Fibroblast of villous mesenchyme (primary cell): ENCODE data around the gene PUS7L. TPM values are rescaled to one million over a fixed set of nuclear protein-coding genes. Genes with fewer than 3 reads are reported as not detected.

Source experiments
- DNase-seq: peaks from one replicate; pipeline ENCODE4 v3.0.0-alpha.2; 2010; ENCODE audit warnings: low read depth
- H3K4me3 ChIP-seq: 2 replicates; pipeline ENCODE4 v1.5.1; 2011; ENCODE audit warnings: low read depth, mild to moderate bottlenecking, low read length
- total RNA-seq: library from RNA; depleted of rRNA; stranded (reverse); fragments of >200 nt; gene quantifications from 2 replicates; pipeline ENCODE4 v1.2.3, GENCODE V29; 2012
- TF ChIP-seq, protein P1 (sequence below): IDR thresholded peaks from 2 replicates; pipeline ENCODE4 v1.5.1; 2012; ENCODE audit warnings: low read depth, mild to moderate bottlenecking, low read length; ENCODE audit not compliant: insufficient read depth

The PUS7L gene
- total RNA-seq, 1 donor = 30.2 TPM

DNA sequence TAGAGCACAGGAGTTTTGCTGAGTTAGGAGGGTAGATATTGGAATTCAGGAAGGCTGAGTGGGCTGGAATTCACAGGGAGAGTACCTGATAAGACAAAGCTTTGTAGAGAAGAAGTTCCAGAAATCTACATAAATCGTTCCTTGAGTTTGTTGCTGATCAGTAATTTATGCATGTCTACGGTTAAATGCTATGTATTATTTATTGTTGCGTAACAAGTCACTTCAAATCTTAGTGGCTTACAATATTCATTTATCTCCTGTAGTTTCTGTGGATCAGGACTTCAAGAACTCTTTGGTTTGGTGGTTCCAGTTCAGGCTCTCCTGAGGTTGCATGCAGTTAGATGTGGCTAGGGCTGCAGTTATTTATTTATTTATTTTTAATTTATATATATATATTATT lies 7.8 kb downstream of the PUS7L start:
- TF ChIP-seq, protein P1, sequence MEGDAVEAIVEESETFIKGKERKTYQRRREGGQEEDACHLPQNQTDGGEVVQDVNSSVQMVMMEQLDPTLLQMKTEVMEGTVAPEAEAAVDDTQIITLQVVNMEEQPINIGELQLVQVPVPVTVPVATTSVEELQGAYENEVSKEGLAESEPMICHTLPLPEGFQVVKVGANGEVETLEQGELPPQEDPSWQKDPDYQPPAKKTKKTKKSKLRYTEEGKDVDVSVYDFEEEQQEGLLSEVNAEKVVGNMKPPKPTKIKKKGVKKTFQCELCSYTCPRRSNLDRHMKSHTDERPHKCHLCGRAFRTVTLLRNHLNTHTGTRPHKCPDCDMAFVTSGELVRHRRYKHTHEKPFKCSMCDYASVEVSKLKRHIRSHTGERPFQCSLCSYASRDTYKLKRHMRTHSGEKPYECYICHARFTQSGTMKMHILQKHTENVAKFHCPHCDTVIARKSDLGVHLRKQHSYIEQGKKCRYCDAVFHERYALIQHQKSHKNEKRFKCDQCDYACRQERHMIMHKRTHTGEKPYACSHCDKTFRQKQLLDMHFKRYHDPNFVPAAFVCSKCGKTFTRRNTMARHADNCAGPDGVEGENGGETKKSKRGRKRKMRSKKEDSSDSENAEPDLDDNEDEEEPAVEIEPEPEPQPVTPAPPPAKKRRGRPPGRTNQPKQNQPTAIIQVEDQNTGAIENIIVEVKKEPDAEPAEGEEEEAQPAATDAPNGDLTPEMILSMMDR = no peak
- no peak for DNase-seq

DNA sequence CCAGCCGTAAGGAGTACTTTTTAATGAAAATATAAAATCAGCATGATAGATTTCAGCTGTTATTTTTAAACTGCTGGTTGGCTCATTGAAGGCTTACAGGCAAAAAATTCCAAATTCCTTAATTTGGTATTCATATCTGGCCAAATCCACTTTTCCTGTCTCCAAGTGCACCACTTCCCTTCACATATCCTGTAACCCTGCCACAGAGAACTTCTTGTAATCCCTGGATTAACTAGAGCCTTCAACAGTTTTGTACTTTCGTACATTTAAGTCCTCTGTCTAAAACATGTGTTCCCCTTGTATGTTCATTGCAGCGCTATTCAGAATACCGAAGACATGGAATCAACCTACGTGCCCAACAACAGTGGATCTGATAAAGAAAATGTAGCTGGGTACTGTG lies 9.6 kb downstream of the PUS7L start:
- H3K4me3 ChIP-seq = no peak overlapping the region
- peak; percentile 86 for DNase-seq
- TF ChIP-seq, protein P1 = no peak

More for the DNA sequence above, 7.8 kb downstream of the PUS7L start:
- no peak overlapping the region for H3K4me3 ChIP-seq

DNA sequence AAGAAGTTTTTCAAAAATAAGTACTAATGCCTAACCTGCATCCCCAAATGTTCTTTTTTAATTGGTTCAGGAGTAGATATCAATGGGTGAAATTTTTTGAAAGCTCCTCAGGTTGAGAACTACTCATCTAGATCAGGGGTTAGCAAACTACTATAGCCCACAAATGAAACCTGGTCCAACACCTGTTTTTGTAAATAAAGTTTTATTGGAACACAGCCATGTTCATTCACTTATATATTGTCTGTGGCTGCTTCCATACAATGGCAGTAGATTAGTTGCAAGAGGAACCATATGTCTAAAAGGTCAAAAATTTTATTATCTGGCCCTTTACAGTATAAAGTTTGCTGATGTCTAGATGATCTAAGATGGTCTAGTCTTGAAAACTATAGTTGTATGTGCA lies 13.8 kb downstream of the PUS7L start:
- no peak overlapping the region for H3K4me3 ChIP-seq
- TF ChIP-seq, protein P1 = no peak
- DNase-seq = no peak

DNA sequence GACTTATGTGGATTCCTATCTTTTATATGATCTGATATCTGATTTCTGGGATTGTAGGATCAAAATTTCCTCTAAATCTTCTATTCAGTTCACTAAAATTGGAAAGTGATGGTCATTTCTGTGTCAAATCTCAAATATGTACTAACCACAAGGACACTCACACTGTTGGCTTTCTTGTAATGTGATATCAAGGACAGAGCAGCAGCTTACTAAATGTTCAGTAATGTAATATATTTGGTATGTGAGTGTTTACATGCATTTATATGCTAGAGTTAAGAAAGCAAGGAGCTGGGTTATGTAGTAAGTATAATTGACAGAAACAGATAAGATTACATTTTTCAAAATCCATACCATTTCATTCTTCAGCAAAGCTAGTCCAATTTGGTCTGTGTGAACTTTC lies 16.5 kb downstream of the PUS7L start:
- peak; percentile 87 for DNase-seq
- no peak overlapping the region for H3K4me3 ChIP-seq

DNA sequence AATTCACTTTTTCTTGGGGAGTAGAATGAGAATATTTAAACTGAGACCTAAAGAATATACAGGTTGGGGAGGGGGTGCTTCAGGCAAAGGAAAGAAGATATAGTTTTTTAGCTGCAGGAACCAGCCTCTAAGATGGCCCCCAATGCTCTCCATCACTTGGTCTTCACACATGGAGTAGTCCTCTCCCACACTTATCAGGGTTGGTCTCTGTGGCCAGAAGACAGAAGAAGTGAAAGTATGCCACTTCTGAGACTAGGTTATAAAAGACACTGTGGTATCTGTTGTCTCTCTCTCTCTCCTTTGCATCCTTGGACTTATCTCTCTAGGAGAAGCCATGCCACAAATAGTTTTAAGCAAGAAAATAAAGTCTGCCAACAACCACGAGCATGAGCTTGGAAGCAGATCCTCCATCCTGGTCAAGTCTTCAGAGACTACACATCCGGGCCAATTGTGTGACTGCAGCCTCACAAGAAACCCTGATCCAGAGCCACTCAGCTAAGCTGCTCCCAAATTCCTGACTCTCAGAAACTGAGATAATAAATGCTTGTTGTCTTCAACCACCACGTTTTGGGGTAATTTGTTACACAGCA lies 18.0 kb downstream of the PUS7L start:
- no peak overlapping the region for H3K4me3 ChIP-seq
- TF ChIP-seq, protein P1 = no peak
- no peak for DNase-seq

More for the DNA sequence above, 16.5 kb downstream of the PUS7L start:
- TF ChIP-seq, protein P1 = no peak

DNA sequence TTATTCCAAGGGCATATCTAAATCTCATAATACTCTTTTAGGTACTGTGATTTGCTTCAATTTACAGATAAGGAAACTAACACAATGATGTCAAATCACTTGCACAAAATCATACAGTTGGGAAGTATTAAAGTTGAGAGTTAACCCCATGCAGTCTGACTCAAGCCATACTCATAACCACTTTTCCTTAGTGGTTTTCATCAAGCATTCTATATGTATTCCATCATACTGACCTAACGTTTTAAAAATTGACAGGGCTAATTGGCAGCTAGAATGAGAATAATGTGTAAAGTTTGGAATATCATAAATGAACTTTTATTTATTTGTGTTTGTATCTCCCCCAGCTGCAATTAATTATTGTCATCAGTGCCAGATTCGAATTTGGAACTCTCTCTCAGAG lies 20.9 kb downstream of the PUS7L start:
- TF ChIP-seq, protein P1 = no peak
- no peak overlapping the region for H3K4me3 ChIP-seq
- DNase-seq = peak; percentile 12

DNA sequence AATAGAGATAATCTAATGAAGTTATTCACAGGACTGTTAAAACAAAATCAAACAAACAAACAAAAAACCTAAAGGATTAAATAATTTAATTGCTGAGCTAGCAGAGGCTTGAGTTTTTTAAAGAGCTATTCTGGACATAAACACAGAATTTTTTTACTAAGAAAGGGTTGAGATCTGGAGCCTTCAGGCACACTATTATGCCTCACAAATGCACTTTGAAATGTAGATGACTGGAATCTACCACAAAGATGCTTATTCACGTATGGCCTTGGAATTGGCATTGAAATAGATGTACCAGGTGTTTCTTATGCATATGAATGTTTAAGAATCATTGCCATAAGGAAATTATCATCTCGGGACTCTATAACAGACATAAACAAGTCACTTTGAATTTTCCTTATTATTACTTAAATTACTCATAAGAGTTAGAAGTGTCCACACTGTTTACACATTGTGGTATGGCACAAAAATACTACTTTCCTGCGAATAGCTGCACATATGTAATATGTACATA lies 21.6 kb downstream of the PUS7L start:
- peak; percentile 10 for DNase-seq
- TF ChIP-seq, protein P1 = no peak
- H3K4me3 ChIP-seq = no peak overlapping the region
